Effector CD8-positive, alpha-beta T cell (primary cell): ENCODE measurements around the gene CBX7.

Experiments used
- DNase-seq: peaks from one replicate; lab custom pipeline; 2025; lab: John Stamatoyannopoulos, UW

Gene CBX7

GRCh38 chr22:39123751-39124581 is 28.5 kb downstream of the CBX7 start:
- DNase-seq = no peak

- DNase-seq = no peak
Observed at GRCh38 chr22:39122772-39123470, 29.6 kb downstream of the CBX7 start.

DNA sequence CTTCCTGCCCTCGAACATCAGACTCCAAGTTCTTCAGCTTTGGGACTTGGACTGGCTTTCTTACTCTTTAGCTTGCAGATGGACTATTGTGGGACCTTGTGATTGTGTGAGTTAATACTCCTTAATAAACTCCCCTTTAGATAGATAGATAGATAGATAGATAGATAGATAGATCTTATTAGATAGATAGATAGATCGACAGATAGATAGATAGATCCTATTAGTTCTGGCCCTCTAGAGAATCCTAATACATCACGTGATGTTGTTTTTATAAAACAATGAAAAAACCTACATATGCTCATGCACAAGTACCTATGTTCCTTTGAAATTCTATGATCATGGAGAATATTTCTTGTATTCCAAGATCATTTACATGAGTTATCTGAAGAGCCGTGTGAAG is 31.5 kb downstream of the CBX7 start:
- no peak for DNase-seq

- peak; percentile 42 for DNase-seq
Observed at GRCh38 chr22:39117585-39118191, 34.8 kb downstream of the CBX7 start.

- no peak for DNase-seq
Observed at GRCh38 chr22:39115977-39116621, 36.4 kb downstream of the CBX7 start.

DNA sequence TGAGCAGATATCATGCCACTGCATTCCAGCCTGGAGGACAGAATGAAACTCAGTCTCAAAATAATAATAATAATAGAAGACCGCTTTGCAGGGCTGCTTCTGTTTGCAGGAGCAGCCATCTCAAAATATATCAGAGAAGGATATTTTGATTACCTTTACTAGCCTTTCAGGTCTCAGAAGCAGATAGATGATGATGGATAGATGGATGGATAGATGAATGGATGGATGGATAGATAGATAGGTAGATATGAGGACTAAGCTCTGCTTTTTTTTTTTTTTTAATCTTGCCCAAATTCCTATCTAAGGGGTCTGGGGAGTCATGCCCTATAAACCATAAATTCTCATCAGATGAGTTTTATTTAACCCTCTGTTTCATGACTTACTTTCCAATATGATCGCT is 36.9 kb downstream of the CBX7 start:
- DNase-seq = no peak

DNA sequence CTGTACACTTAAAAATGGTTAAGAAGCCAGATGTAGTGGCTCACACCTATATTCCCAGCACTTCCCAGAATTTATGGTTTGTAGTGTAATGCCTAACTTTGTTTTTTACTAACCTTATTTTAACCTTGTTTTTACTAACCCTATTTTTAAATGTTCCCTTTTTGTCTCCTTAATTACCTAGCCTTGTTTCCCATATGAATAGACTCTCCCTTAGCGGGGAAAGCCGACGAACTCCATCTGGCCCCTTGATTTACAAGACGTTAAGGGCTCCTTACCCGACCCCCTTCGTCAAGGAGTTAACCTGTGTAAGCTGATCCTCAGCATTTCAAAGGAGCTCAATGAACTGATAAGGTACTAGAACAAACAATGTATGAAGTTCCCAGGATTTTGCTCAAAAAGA is 38.4 kb downstream of the CBX7 start:
- no peak for DNase-seq

DNA sequence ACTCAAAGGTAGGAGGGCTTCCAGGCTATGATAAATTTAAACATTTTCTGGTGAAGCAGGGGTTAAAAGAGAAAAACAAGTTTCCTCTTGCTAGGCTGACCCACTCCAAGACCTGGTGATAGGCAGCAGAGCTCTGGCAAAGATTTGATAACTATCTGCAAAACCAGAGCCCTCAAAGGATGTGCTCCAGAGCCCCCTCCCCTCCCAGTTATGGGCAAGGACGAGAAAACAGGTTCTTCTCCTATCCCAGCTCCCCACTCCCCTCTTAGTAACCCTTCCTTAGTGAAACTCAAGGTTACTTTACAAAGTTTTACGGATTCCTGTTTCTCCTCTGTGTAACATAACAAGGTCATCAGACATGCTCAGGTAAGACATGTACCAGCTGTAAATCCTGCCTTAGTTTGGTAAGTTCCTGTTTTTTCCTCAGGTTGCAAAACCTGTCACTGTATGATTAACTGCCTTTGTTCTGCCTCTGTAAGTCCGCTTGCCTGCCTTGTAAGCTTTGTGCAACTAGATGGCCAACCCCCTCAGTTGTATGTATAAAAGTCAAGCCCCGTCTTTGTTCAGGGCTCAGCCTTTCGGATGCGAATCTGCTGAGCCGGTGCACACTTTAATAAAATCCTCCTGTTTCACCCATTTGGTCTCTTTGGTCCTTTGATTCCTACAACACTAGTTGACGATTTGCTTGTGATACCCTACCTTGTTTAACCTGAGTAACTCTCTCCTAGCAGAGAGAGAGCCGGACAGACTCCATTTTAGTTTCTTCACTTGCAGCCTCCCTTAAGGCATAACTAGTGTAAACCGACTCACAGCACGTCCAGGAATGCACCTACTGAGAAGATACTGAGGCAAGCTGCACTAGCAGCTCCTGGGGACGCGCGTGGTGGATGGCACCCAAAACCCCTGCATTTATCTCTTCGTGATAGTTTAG is 41.6 kb downstream of the CBX7 start:
- no peak for DNase-seq

GRCh38 chr22:39109361-39109760 is 43.1 kb downstream of the CBX7 start:
- DNase-seq = no peak

DNA sequence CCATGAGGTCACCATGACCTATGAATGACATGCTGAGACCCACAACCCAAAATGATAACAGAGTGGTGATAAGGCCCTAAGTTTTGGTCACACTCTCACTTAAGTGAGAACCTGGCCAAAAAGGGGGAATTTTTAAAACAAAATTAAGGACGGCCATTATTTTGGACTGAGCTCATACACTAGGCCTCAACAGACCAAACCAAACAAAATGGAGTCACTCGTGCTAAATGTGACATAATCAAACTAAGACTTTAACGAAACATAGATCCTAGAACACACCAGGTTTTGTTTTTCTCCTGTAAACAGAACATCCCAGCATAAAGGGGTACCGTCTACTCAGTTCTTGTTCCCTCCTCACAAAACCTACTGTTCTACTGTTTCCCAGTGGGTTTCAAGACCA is 44.0 kb downstream of the CBX7 start:
- no peak for DNase-seq

DNA sequence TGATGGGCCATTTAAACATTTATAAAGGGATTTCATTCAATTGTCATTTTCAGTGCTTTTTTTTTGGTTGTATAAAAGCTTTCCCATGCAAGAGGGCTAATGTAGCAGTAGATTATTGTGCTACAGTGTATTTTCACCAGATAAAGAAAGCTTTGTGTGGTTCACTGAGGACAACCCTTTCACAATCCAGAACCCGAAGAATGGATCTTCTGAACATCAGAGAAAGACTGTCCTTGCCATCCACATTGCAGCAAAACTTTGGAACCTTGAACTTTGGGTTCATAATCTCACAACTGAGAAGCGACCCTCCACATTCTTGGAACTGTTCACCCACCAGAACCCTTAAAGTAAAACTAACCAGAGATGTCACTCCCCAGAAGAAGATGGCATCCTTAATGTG is 46.2 kb downstream of the CBX7 start:
- no peak for DNase-seq

DNA sequence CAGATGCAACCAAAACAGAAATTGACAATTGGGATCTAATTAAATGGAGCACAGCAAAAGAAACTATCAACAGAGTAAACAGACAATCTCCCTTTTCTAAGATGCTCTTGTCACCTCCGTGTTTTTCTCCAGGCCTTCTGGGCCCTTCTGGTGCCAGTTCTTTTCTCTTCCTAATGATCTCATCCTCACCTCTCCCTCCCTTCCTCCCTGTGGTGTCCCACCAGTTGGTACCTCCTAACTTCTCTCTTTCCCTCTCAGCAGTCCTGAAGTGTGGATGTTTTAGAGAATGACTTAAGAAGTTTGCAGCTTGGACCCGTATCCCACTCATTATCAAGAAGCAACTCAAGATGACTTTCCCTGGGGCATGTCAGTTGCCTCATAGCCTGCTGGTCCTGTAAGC is 49.0 kb downstream of the CBX7 start:
- no peak for DNase-seq

- DNase-seq = no peak
Observed at GRCh38 chr22:39101226-39101625, 51.3 kb downstream of the CBX7 start.

- DNase-seq = no peak
Observed at GRCh38 chr22:39098576-39098975, 53.9 kb downstream of the CBX7 start.

DNA sequence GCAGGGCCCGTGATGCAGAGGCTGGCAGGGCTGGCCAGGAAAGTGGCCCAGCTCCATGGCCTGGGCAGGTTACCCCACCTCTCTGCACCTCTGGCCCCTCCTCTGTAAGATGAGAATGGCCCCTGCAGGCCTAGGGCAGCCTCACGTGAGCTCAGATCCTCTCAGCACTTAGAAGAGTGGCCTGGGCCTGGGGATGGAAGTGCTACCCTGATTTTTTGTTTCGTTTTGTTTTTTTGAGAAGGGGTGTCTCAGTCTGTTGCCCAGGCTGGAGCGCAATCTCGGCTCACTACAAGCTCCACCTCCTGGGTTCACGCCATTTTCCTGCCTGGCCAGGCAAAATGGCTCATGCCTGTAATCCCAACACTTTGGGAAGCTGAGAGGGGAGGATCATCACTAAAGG is 54.5 kb downstream of the CBX7 start:
- no peak for DNase-seq

- DNase-seq = no peak
Observed at GRCh38 chr22:39097098-39098020, 55.1 kb downstream of the CBX7 start, which contains the start of gene APOBEC3H. APOBEC3H (plus strand) TSS chr22:39097244; CDS start chr22:39100279, 3,035 bp downstream.

- no peak for DNase-seq
Observed at GRCh38 chr22:39095971-39096370, 56.5 kb downstream of the CBX7 start.

DNA sequence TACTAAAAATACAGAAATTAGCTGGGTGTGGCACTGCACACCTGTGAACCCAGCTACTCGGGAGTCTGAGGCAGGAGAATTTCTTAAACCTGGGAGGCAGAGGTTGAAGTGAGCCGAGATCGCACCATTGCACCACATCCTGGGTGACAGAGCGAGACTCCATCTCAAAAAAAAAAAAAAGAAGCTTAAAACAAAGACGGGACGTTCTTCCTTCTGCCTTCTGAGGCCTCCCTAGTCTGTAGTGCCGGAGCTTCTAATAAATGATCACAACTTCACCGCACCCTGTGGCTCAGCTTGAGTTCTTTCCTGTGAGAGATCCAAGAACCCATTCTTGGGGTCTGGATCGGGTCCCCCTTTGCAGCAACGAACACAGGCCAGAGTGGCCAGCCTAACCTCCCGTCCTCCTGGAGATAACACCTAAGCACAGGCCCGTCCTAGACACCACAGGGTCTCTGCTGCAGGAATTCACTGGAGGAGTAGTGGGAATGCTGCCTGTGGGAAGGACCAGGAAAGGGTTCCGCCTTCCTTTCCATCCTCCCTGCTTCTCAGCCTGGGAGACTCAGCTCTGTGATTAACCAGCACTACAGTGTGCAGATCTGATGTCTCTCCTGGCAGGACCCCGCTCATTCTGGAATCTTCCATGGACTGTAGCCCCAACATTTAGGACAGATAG is 57.6 kb downstream of the CBX7 start:
- no peak for DNase-seq

- DNase-seq = no peak
Observed at GRCh38 chr22:39092111-39092862, 60.2 kb downstream of the CBX7 start.
